H1 (cell line): ENCODE data around the gene MAP2K1. TPM values are rescaled to one million over a fixed set of nuclear protein-coding genes. Genes with fewer than 3 reads are reported as not detected.

Source experiments
- CTCF ChIA-PET: fragments of 300-600 bp; sonication (Branson Sonifier 250); formaldehyde crosslinking; loops from one replicate; lab custom pipeline; 2021; ENCODE audit not compliant: partially characterized antibody; lab: Charles Lee
- POLR2A ChIA-PET: fragments of 300-600 bp; sonication (Branson Sonifier 250); formaldehyde crosslinking; loops from one replicate; lab custom pipeline; 2021; ENCODE audit warnings: inconsistent platforms; ENCODE audit not compliant: partially characterized antibody; lab: Charles Lee
- DNase-seq, 2 experiments: peaks; one replicate each; pipeline versions ENCODE4 v3.0.0 to v3.0.0-alpha.2; 2010 to 2022; ENCODE audit warnings: low spot score in 2 of 2, low read depth in 1 of 2, mixed read lengths in 1 of 2
- FAIRE-seq: peaks from 2 replicates; lab custom pipeline; 2011; peaks lifted over from hg19 to GRCh38; lab: Jason Lieb, UNC
- H2AFZ ChIP-seq: 2 replicates; pipeline ENCODE4 v1.8.1; 2012; ENCODE audit warnings: low read length, inconsistent platforms
- H2AK5ac ChIP-seq: 2 replicates; pipeline ENCODE4 v1.6.1; 2013; ENCODE audit warnings: low read depth, low read length
- H2BK120ac ChIP-seq: replicated peaks from 2 replicates; pipeline ENCODE3; 2013; ENCODE audit warnings: low read depth, low read length, inconsistent platforms
- H2BK12ac ChIP-seq: 2 replicates; pipeline ENCODE4 v1.6.1; 2013; ENCODE audit warnings: low read depth, low read length
- H2BK15ac ChIP-seq: 2 replicates; pipeline ENCODE4 v1.6.1; 2013; ENCODE audit warnings: low read length
- H2BK20ac ChIP-seq: 2 replicates; pipeline ENCODE4 v1.6.1; 2013; ENCODE audit warnings: low read length
- H2BK5ac ChIP-seq: 2 replicates; pipeline ENCODE4 v1.6.1; 2013; ENCODE audit warnings: low read depth, low read length
- H3K14ac ChIP-seq: 2 replicates; pipeline ENCODE4 v1.6.1; 2013; ENCODE audit warnings: inconsistent platforms; ENCODE audit not compliant: insufficient read length
- H3K18ac ChIP-seq: 2 replicates; pipeline ENCODE4 v1.6.1; 2013; ENCODE audit warnings: low read length; ENCODE audit errors: extremely low read depth
- H3K23ac ChIP-seq: 2 replicates; pipeline ENCODE4 v1.6.1; 2013; ENCODE audit warnings: inconsistent platforms; ENCODE audit not compliant: insufficient read length
- H3K23me2 ChIP-seq: 2 replicates; pipeline ENCODE4 v1.6.1; 2013; ENCODE audit warnings: low read depth, low read length
- H3K27ac ChIP-seq: 2 replicates; pipeline ENCODE4 v1.6.1; 2011; ENCODE audit warnings: low read depth, low read length, inconsistent platforms
- H3K27me3 ChIP-seq, 4 experiments: replicated peaks in 1 of 4; 1 replicate in 1 of 4; 2 replicates in 3 of 4; pipeline versions ENCODE4 v1.6.1 to v1.8.1; 2011 to 2013; ENCODE audit warnings: low read length in 3 of 4, mild to moderate bottlenecking in 3 of 4, inconsistent platforms in 2 of 4, mixed read lengths in 2 of 4, moderate library complexity in 1 of 4; ENCODE audit not compliant: control insufficient read depth in 3 of 4, insufficient read depth in 3 of 4; ENCODE audit errors: extremely low read depth in 1 of 4
- H3K36me3 ChIP-seq, 4 experiments: 2 replicates each; pipeline versions ENCODE4 v1.6.1 to v1.8.1; 2011 to 2013; ENCODE audit warnings: mild to moderate bottlenecking in 4 of 4, low read length in 3 of 4, moderate library complexity in 2 of 4, control low read depth in 1 of 4, inconsistent platforms in 1 of 4; ENCODE audit not compliant: insufficient read depth in 4 of 4, control insufficient read depth in 2 of 4
- H3K4ac ChIP-seq: replicated peaks from 2 replicates; pipeline ENCODE3; 2013; ENCODE audit warnings: low read length, low read depth, mixed read lengths, inconsistent platforms; ENCODE audit not compliant: insufficient read length
- H3K4me1 ChIP-seq, 4 experiments: replicated peaks in 1 of 4; 1 replicate in 1 of 4; 2 replicates in 3 of 4; pipeline versions ENCODE4 v1.6.1 to v1.8.1; 2011 to 2013; ENCODE audit warnings: low read length in 3 of 4, inconsistent platforms in 2 of 4, mixed read lengths in 1 of 4; ENCODE audit not compliant: insufficient read depth in 4 of 4, control insufficient read depth in 3 of 4
- H3K4me2 ChIP-seq, 2 experiments: 2 replicates each; pipeline versions ENCODE4 v1.6.1 to v1.8.1; 2011 to 2013; ENCODE audit warnings: low read depth in 2 of 2, low read length in 2 of 2, control low read depth in 1 of 2, inconsistent platforms in 1 of 2, mild to moderate bottlenecking in 1 of 2; ENCODE audit not compliant: insufficient read depth in 1 of 2
- H3K4me3 ChIP-seq, 4 experiments: fragments of 200-600, 300-600 bp in 1 of 4; sonication (generic), shearing (Covaris generic), sonication (Bioruptor Twin) in 1 of 4; 2 replicates each; pipeline versions ENCODE4 v1.5.1 to v1.8.1; 2011 to 2016; ENCODE audit warnings: low read length in 4 of 4, low read depth in 3 of 4, control low read depth in 2 of 4, inconsistent platforms in 2 of 4, mild to moderate bottlenecking in 2 of 4, mixed read lengths in 1 of 4, moderate library complexity in 1 of 4; ENCODE audit not compliant: insufficient read depth in 2 of 4; ENCODE audit errors: extremely low read depth in 1 of 4
- H3K56ac ChIP-seq: replicated peaks from 2 replicates; pipeline ENCODE3; 2013; ENCODE audit warnings: low read depth, mild to moderate bottlenecking, mixed read lengths, low read length, inconsistent platforms; ENCODE audit not compliant: insufficient read length
- H3K79me1 ChIP-seq: 2 replicates; pipeline ENCODE4 v1.6.1; 2013; ENCODE audit warnings: low read depth, low read length, control low read depth
- H3K79me2 ChIP-seq, 2 experiments: 2 replicates each; pipeline versions ENCODE4 v1.6.1 to v1.8.1; 2012 to 2013; ENCODE audit warnings: low read length in 2 of 2, mild to moderate bottlenecking in 2 of 2, inconsistent platforms in 1 of 2; ENCODE audit not compliant: insufficient read depth in 2 of 2, control insufficient read depth in 1 of 2
- H3K9ac ChIP-seq, 4 experiments: replicated peaks in 1 of 4; 1 replicate in 1 of 4; 2 replicates in 3 of 4; pipeline versions ENCODE4 v1.6.1 to v1.8.1; 2011 to 2013; ENCODE audit warnings: low read depth in 3 of 4, low read length in 3 of 4, control low read depth in 2 of 4, mild to moderate bottlenecking in 2 of 4, moderate library complexity in 2 of 4, inconsistent platforms in 1 of 4; ENCODE audit errors: extremely low read depth in 1 of 4
- H3K9me3 ChIP-seq, 2 experiments: 2 replicates each; pipeline versions ENCODE4 v1.6.1 to v1.8.1; 2012 to 2013; ENCODE audit warnings: mild to moderate bottlenecking in 2 of 2, moderate library complexity in 2 of 2, control low read depth in 1 of 2, inconsistent platforms in 1 of 2, low read depth in 1 of 2, low read length in 1 of 2, mixed read lengths in 1 of 2; ENCODE audit not compliant: insufficient read depth in 2 of 2
- H4K20me1 ChIP-seq, 2 experiments: replicated peaks in 1 of 2; 2 replicates each; pipeline versions ENCODE3 to v1.8.1; 2011 to 2013; ENCODE audit warnings: inconsistent platforms in 2 of 2, low read length in 2 of 2, mild to moderate bottlenecking in 1 of 2; ENCODE audit not compliant: insufficient read depth in 2 of 2, control insufficient read depth in 1 of 2
- H4K5ac ChIP-seq: 2 replicates; pipeline ENCODE4 v1.6.1; 2013; ENCODE audit warnings: low read length, low read depth, mixed read lengths, inconsistent platforms; ENCODE audit not compliant: insufficient read length
- H4K8ac ChIP-seq: 2 replicates; pipeline ENCODE4 v1.8.0; 2013; ENCODE audit warnings: mild to moderate bottlenecking, moderate library complexity, low read length, inconsistent platforms; ENCODE audit not compliant: insufficient read depth; ENCODE audit errors: extremely low read depth
- H4K91ac ChIP-seq: replicated peaks from 2 replicates; pipeline ENCODE3; 2013; ENCODE audit warnings: low read length, mixed read lengths, inconsistent platforms; ENCODE audit not compliant: insufficient read length
- KDM4A ChIP-seq: IDR thresholded peaks from one replicate; pipeline ENCODE4 v1.7.1; 2012; ENCODE audit warnings: low read depth, mild to moderate bottlenecking, moderate library complexity, low read length, inconsistent platforms; ENCODE audit not compliant: severe bottlenecking
- POLR2AphosphoS5 ChIP-seq: IDR thresholded peaks from 2 replicates; pipeline ENCODE4 v1.6.1; 2011; ENCODE audit warnings: low read depth, low read length
- WGBS, 2 experiments: shearing (Covaris generic) in 1 of 2; methylation state at CpG; one replicate each; pipeline versions ENCODE4 v1.1.6 to v1.1.7; 2013 to 2015; ENCODE audit warnings: low lambda C conversion rate in 2 of 2, mixed read lengths in 2 of 2, inconsistent platforms in 1 of 2, low coverage in 1 of 2, missing lambda C conversion rate in 1 of 2; ENCODE audit not compliant: insufficient replicate concordance in 2 of 2, insufficient coverage in 1 of 2, insufficient read length in 1 of 2; ENCODE audit errors: extremely low coverage in 1 of 2, missing lambda C conversion rate in 1 of 2; 5-methylcytosine and 5-hydroxymethylcytosine counted together
- polyA plus RNA-seq, 7 experiments: library from polyadenylated mRNA; depleted of rRNA in 3 of 7; stranded (reverse) in 5 of 7; unstranded in 2 of 7; fragments of >200 nt in 5 of 7; fragments of 200-250 nt in 2 of 7; gene quantifications; 1 replicate in 5 of 7; 2 replicates in 1 of 7; 4 replicates in 1 of 7; pipeline versions ENCODE4 v1.2.1 to v1.2.3, GENCODE V29; 2011 to 2013; ENCODE audit warnings: missing spikeins in 2 of 7, mixed read lengths in 2 of 7
- total RNA-seq: library from RNA; stranded (reverse); fragmentation: NEBNext Ultra II Directional; extraction: Animal tissue kit (Norgen Biotek cat#: 25700); gene quantifications from 2 replicates; pipeline ENCODE4 v1.2.1, GENCODE V29; 2021

MAP2K1 gene
- total and polyA plus RNA-seq, 2 of the 8 experiments (the other 6 are each of a cell fraction or from before 2014, with no cell fraction given): 54.7 to 78.2 TPM

DNA sequence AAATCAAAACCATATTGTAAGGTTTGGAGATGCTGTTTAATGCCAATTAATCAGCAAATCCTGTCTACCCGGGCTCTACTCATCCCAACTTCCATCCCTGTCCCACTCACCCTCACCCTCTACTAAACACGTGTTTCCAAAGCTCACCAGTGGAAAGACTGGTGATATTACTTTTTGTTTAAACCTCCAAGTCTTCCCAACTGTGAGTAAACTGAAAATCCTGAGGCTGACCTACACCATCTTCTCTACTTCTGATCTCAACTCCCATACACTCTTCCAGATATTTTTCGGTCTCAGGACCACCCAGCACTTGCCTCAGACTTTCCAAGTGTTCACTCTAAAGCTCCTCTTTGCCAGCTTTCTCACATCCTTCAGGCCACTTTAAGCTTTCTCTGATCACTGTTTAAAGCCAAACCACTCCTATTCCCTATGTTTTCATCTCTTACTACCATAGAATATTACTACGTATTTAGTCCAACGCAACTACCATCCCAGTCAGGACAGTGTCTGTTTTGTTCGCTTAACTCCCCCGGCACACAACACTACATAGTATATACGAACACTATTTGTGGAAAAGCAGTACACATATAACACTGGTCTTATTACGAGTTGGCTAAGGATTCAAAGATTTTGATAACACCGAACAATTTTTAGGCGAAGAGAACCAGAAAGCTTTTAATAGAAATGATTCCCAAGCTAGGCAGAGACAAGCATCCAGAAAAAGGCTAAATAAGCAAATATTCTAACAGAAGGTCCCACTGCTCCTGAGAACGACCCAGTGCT is 117.3 kb downstream of the MAP2K1 start:
- Histone ChIP-seq H2AFZ (no peak overlapping the region), H4K91ac (peak overlapping the region; percentile 91), H2AK5ac (peak overlapping the region; percentile 76; the same call in 1 of the 2 replicates), H3K36me3 (peaks cover 35 to 45% (median 43%) of the 10 kb centered on the region in 4 experiments), H3K9me3 (no peaks in the 10 kb centered on the region), H3K79me1 (peaks cover 4% of the 10 kb centered on the region), H3K14ac (peak overlapping the region; percentile 95), H3K79me2 (peaks cover 20 to 69% of the 10 kb centered on the region in 2 experiments), H3K56ac (peak overlapping the region; percentile 92), H2BK15ac (no peak overlapping the region), H3K4me2 (peak overlapping the region; percentile 85 to 93), H4K5ac (peak overlapping the region; percentile 69), H3K4ac (peak overlapping the region; percentile 94), H2BK5ac (peak overlapping the region; percentile 93), H3K9ac (peak overlapping the region; percentile 93 to 99 (median 96)), H3K4me3 (peak overlapping the region; percentile 95 to 100 (median 99)), H4K20me1 (peaks cover 0 to 4% of the 10 kb centered on the region in 2 experiments), H3K27me3 (no peaks in the 10 kb centered on the region), H3K23ac (no peak overlapping the region), H3K27ac (peak overlapping the region; percentile 93), H3K18ac (peak overlapping the region; percentile 79), H2BK120ac (no peak overlapping the region), H3K23me2 (peaks cover 12% of the 10 kb centered on the region), H3K4me1 (peaks cover 0 to 6% (median 5%) of the 10 kb centered on the region in 4 experiments; a peak in 4 of 7 replicates), H4K8ac (peak overlapping the region; percentile 90; the same call in 1 of the 2 replicates), H2BK20ac (no peak overlapping the region), H2BK12ac (no peak overlapping the region)
- no peak for TF ChIP-seq KDM4A
- peak; percentile 24; the same call in 1 of the 2 replicates for TF ChIP-seq POLR2AphosphoS5
- CTCF ChIA-PET: interaction anchor here (0.8 kb wide), 1 partner anchor 74 kb away, joined by 3 read pairs; no protein-coding TSS in a partner anchor
- POLR2A ChIA-PET: interaction anchor here (0.6 to 4.7 kb wide), 30 partner anchors 10 to 211 kb away, joined by 3 to 52 read pairs (median 5); partner anchors contain the start of genes DIS3L, LCTL, MAP2K1 and SMAD6
- no peak for FAIRE-seq
- WGBS, 2 experiments: 4% methylated on average over 12 of the region's 12 CpGs; no CpG with 5 or more reads in 1 of the 2 experiments
- DNase-seq: no peak
